Measurements from ENCODE around the gene HOXC4. TPM values are rescaled to one million over a fixed set of nuclear protein-coding genes. Genes with fewer than 3 reads are reported as not detected.

Gene HOXC4
- total RNA-seq, 2 donors from 2014 or later: 0.20 TPM; not detected in 1

DNA sequence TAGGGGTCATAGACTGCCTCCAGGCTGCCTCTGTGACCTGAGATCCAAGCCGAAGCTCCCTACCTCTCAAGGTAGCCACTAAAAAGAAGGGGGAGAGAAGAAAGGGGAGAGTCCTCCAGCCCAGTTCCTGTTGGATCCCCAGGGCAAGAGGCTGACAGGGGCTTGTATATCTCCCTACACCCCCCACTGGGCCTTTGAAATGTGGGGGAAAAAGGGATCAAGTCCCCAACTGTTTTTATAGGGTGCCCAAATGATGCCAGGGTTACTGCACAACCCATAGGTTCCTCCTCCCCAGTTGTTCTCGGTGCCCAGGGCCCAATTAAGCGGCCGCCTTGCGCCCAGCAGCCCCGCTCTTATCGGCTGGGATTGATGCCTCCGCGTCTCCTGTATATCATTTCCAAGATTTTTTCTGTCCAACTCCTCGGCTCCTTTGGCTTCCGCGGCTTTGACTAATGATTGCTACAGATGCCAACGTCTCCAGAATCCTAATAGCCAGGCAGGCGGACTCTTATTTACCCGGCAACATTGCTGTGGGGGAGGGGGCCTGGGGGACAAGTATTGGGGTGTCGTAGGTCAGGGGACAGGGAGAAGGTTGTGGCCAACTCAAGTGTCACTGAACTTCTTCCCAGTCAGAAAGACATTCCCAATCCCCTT is 7.6 kb upstream of the HOXC4 start:
- Histone ChIP-seq H3K27ac (no peak overlapping the region), H3K27me3 (peaks cover 25 to 35% of the 10 kb centered on the region in 2 donors), H3K9me3 (no peaks in the 10 kb centered on the region), H3K4me1 (peaks cover 0 to 11% of the 10 kb centered on the region in 2 donors), H3K4me3 (no peak overlapping the region), H3K36me3 (no peaks in the 10 kb centered on the region)
- no peak for DNase-seq (ENCODE audit: low spot score)
- TF ChIP-seq, protein P1, sequence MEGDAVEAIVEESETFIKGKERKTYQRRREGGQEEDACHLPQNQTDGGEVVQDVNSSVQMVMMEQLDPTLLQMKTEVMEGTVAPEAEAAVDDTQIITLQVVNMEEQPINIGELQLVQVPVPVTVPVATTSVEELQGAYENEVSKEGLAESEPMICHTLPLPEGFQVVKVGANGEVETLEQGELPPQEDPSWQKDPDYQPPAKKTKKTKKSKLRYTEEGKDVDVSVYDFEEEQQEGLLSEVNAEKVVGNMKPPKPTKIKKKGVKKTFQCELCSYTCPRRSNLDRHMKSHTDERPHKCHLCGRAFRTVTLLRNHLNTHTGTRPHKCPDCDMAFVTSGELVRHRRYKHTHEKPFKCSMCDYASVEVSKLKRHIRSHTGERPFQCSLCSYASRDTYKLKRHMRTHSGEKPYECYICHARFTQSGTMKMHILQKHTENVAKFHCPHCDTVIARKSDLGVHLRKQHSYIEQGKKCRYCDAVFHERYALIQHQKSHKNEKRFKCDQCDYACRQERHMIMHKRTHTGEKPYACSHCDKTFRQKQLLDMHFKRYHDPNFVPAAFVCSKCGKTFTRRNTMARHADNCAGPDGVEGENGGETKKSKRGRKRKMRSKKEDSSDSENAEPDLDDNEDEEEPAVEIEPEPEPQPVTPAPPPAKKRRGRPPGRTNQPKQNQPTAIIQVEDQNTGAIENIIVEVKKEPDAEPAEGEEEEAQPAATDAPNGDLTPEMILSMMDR (IDR thresholded peaks at IDR 0.05): no peak

DNA sequence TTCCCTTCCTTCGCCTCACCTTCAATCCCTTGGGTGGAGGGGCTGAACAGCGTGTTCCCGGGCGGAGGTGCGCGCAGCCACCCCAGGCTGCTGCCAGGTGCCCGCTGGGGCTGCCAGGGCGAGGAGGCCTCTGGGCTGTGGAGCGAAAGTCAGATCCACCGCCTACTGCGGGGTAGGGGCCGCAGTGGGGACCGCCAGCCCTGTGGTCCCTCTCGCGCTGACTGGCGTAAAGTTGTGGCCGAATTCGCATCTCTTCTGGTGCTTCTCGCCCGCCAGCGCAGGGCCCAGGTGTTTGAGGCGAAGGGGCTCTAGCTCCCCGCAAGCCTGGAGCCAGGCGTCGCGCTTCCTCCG is 6.9 kb upstream of the HOXC4 start:
- DNase-seq (ENCODE audit: low spot score): no peak
- Histone ChIP-seq H3K4me3 (peak overlapping the region in 1 of 2 donors; percentile 3), H3K27me3 (peaks cover 25 to 35% of the 10 kb centered on the region in 2 donors), H3K27ac (no peak overlapping the region), H3K9me3 (no peaks in the 10 kb centered on the region), H3K4me1 (peaks cover 0 to 11% of the 10 kb centered on the region in 2 donors), H3K36me3 (no peaks in the 10 kb centered on the region)
- TF ChIP-seq, protein P1 (IDR thresholded peaks at IDR 0.05): no peak

DNA sequence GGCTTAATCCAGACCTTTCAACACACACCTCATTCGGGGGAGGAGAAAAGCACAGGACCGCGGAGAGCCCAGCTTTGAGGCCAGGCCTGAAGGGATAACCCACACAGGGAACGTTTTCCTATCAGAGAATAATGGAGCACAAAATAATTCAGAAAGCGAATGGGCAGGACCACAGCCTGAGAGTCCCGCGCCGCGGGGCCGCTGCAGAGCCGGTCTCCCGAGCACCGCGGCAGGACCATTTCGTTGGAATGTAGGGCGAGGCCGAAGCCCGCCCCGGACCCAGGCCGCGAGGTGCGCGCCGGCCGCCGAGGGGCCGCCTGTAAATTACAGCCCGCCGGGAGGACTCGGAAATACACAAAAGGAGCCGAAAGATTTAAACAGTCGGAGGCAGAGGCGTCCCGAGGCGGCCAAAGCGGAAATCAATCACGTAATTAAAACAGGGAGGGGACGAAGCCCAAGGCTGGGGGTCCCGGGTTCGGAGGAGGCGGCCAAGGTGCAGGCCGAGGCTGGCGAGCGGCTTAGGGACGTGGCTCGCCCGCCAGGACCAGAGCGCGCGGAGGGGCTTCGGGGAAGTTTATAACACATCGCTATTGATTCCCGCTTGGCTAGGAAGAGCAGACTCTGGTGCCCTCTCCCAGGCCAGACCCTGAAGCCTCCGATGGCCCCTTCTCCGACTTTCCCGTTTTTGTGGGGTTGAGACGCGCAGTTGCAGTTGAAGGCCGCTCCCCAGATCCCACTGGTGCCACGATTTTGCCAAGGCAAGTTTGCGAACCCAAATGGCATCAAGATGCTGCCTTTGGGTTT is 6.3 kb upstream of the HOXC4 start:
- Histone ChIP-seq H3K27ac (no peak overlapping the region), H3K4me1 (peaks cover 0 to 11% of the 10 kb centered on the region in 2 donors), H3K36me3 (no peaks in the 10 kb centered on the region), H3K4me3 (peak overlapping the region in 1 of 2 donors; percentile 3), H3K9me3 (no peaks in the 10 kb centered on the region), H3K27me3 (peaks cover 25 to 35% of the 10 kb centered on the region in 2 donors)
- TF ChIP-seq, protein P1 (IDR thresholded peaks at IDR 0.05): no peak
- DNase-seq (ENCODE audit: low spot score): no peak

DNA sequence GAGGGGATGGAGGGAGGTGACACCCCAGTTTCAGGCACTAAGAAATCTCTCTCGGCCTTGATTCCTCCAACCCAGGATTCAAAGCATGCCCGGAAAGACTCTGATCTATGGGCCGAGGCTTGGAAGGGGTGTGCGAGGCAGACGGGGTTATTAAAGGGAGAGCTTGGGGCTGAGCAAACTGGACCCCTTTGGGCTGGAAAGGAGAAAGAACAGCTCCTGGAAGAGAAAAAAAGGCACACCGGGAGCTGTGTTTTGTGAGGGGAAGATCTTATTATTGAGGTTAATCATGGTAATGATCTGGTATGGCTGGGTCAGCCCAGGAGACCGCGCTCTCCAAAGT is 5.7 kb upstream of the HOXC4 start:
- Histone ChIP-seq H3K36me3 (no peaks in the 10 kb centered on the region), H3K9me3 (no peaks in the 10 kb centered on the region), H3K27ac (no peak overlapping the region), H3K4me1 (peaks cover 0 to 13% of the 10 kb centered on the region in 2 donors), H3K4me3 (no peak overlapping the region), H3K27me3 (peaks cover 25 to 41% of the 10 kb centered on the region in 2 donors)
- TF ChIP-seq, protein P1 (IDR thresholded peaks at IDR 0.05): no peak
- DNase-seq (ENCODE audit: low spot score): no peak

DNA sequence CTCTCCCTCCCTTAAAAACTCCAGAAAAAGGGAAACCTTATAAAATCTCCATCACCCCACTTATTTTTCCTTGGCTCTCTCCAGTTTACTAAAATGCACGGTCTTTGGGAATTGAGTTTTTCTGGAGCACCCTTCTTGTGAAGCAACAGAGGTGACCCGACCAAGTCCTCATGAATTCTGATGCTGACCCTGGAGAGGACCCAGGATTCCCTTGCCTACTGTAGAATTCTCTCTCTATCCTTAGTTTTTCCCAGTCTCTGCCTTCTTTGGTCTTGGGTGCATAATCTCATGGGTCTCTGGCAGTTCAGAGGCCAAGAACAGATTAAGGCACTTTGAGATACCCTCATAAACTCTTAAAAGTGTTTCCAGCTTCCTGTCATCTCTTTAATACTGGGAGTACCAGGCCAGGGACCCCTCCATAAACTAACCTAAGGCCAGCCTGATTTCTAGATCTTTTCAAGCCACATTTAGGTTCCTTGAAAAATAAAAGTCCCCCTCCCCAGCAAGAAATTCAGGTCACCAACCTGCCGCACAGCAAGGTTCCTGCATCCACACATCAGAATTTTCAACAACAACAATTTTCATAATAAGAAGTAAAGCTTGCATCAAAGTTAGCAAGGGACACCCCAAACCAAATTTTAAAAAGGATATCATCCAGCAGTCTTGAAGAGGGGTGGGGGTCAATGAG is 5.1 kb upstream of the HOXC4 start:
- no peak overlapping the region for H3K4me3 ChIP-seq
- TF ChIP-seq, protein P1 (IDR thresholded peaks at IDR 0.05): no peak
- H3K36me3 ChIP-seq: no peaks in the 10 kb centered on the region
- H3K9me3 ChIP-seq: no peaks in the 10 kb centered on the region
- H3K27me3 ChIP-seq: peaks cover 25 to 47% of the 10 kb centered on the region in 2 donors
- peaks cover 0 to 18% of the 10 kb centered on the region in 2 donors for H3K4me1 ChIP-seq
- H3K27ac ChIP-seq: no peak overlapping the region
- DNase-seq (ENCODE audit: low spot score): no peak

Data from right atrium auricular region (tissue), 2 donors.